Kidney (tissue), 14 donors: ENCODE measurements around the gene GAB2. TPM values are rescaled to one million over a fixed set of nuclear protein-coding genes. Genes with fewer than 3 reads are reported as not detected.

ENCODE experiments used
- DNase-seq, 5 donors: peaks; one replicate each; pipeline ENCODE4 v3.0.0-alpha.2; 2013 to 2020
- FAIRE-seq: peaks from 2 replicates; lab custom pipeline; 2012; peaks lifted over from hg19 to GRCh38; lab: Jason Lieb, UNC
- H3K27ac ChIP-seq, 2 donors: one replicate each; pipeline ENCODE4 v1.7.0; 2013; ENCODE audit warnings: low read depth in 2 of 2, low read length in 2 of 2, inconsistent platforms in 1 of 2
- H3K27me3 ChIP-seq: one replicate; pipeline ENCODE4 v1.7.1; 2013; ENCODE audit warnings: low read length, inconsistent platforms; ENCODE audit not compliant: control insufficient read depth, insufficient read depth
- H3K36me3 ChIP-seq, 3 donors: one replicate each; pipeline versions ENCODE4 v1.7.0 to v1.7.1; 2013; ENCODE audit warnings: low read length in 3 of 3, control low read depth in 1 of 3, inconsistent platforms in 1 of 3; ENCODE audit not compliant: insufficient read depth in 3 of 3, control insufficient read depth in 2 of 3
- H3K4me1 ChIP-seq, 3 donors: one replicate each; pipeline versions ENCODE4 v1.7.0 to v1.7.1; 2013; ENCODE audit warnings: low read length in 3 of 3, inconsistent platforms in 1 of 3, low read depth in 1 of 3; ENCODE audit not compliant: control insufficient read depth in 2 of 3, insufficient read depth in 2 of 3
- H3K4me3 ChIP-seq, 3 donors: one replicate each; pipeline versions ENCODE4 v1.7.0 to v1.8.1; 2013; ENCODE audit warnings: low read length in 3 of 3, control low read depth in 1 of 3, inconsistent platforms in 1 of 3
- H3K9ac ChIP-seq, 3 donors: one replicate each; pipeline versions ENCODE4 v1.7.0 to v1.7.1; 2013; ENCODE audit warnings: low read length in 3 of 3, control low read depth in 1 of 3, inconsistent platforms in 1 of 3
- H3K9me3 ChIP-seq, 3 donors: one replicate each; pipeline versions ENCODE4 v1.7.0 to v1.7.1; 2013; ENCODE audit warnings: low read length in 3 of 3, control low read depth in 1 of 3, inconsistent platforms in 1 of 3; ENCODE audit not compliant: control insufficient read depth in 2 of 3, insufficient read depth in 1 of 3
- CTCF ChIP-seq: IDR thresholded peaks from 3 replicates; pipeline ENCODE4 v1.5.1; 2012; ENCODE audit warnings: mild to moderate bottlenecking, moderate library complexity, borderline replicate concordance; ENCODE audit not compliant: insufficient read depth; ENCODE audit errors: extremely low read depth
- intact Hi-C: fragments of 100-400 bp; cut with DNase I; formaldehyde crosslinking; loops from one replicate; pipeline ENCODE4 v1.11.1; 2022
- polyA plus RNA-seq: library from polyadenylated mRNA; stranded (reverse); fragments of 350-450 nt; fragmentation: Illumina TruSeq; extraction: RNeasy Lipid Tissue Mini Kit (QIAGEN cat#74804); gene quantifications from one replicate; pipeline ENCODE4 v1.2.3, GENCODE V29; 2014; ENCODE audit warnings: low read depth, low replicate concordance; ENCODE audit not compliant: insufficient read depth
- total RNA-seq: library from RNA; stranded (reverse); fragmentation: NEBNext Ultra II Directional; extraction: Animal tissue kit (Norgen Biotek cat#: 25700); gene quantifications from one replicate; pipeline ENCODE4 v1.2.1, GENCODE V29; 2021
- donor health status: control.
- donor health status: control.
- donor health status: control.
- donor health status: control.
- donor health status: control.
- donor health status: DM: yes; HTN: yes; CAD: no.
- donor health status: Normal renal cell carcinoma (clear cell type).

Gene GAB2
- total and polyA plus RNA-seq, 2 donors from 2014 or later = 3.3 to 23.6 TPM

GRCh38 chr11:78205256-78205655, 212.4 kb downstream of the GAB2 start:
- Histone ChIP-seq H3K9ac (no peak overlapping the region), H3K27me3 (no peaks in the 10 kb centered on the region), H3K9me3 (no peaks in the 10 kb centered on the region), H3K4me1 (no peaks in the 10 kb centered on the region), H3K27ac (no peak overlapping the region), H3K4me3 (no peak overlapping the region), H3K36me3 (peaks cover 0 to 15% (median 8%) of the 10 kb centered on the region in 3 donors)
- FAIRE-seq (no peak), DNase-seq (no peak)
- intact Hi-C loops = no loop called here
- TF ChIP-seq CTCF = no peak

GRCh38 chr11:78203184-78203583, 214.4 kb downstream of the GAB2 start:
- Histone ChIP-seq H3K9ac (no peak overlapping the region), H3K4me3 (no peak overlapping the region), H3K4me1 (no peaks in the 10 kb centered on the region), H3K9me3 (no peaks in the 10 kb centered on the region), H3K27ac (no peak overlapping the region), H3K27me3 (no peaks in the 10 kb centered on the region), H3K36me3 (peaks cover 0 to 12% (median 5%) of the 10 kb centered on the region in 3 donors)
- no peak for FAIRE-seq
- DNase-seq = no peak
- TF ChIP-seq CTCF = no peak
- intact Hi-C loops = no loop called here

- intact Hi-C loops = no loop called here
These were observed 214.9 kb downstream of the GAB2 start for GRCh38 chr11:78202733-78203167.

More at GRCh38 chr11:78202733-78203167, 214.9 kb downstream of the GAB2 start:
- FAIRE-seq = no peak
- Histone ChIP-seq H3K36me3 (peaks cover 0 to 8% (median 2%) of the 10 kb centered on the region in 3 donors), H3K27me3 (no peaks in the 10 kb centered on the region), H3K4me3 (no peak overlapping the region), H3K9me3 (no peaks in the 10 kb centered on the region), H3K9ac (no peak overlapping the region), H3K27ac (no peak overlapping the region), H3K4me1 (no peaks in the 10 kb centered on the region)
- DNase-seq = no peak
- no peak for TF ChIP-seq CTCF
